HG02678 (cell line): ENCODE data around the gene DHX38.

ENCODE experiments used
- ATAC-seq: cut with Tn5 transposase; IDR thresholded peaks from one replicate; pipeline ENCODE4 v1.9.1; 2021; ENCODE audit warnings: mild to moderate bottlenecking, moderate library complexity; ENCODE audit not compliant: unreplicated experiment

DHX38 gene

GRCh38 chr16:72120026-72120425 lies 26.4 kb downstream of the DHX38 start:
- ATAC-seq = no peak

- no peak for ATAC-seq
These were observed 28.7 kb downstream of the DHX38 start for GRCh38 chr16:72122308-72122707.

- no peak for ATAC-seq
These were observed 29.3 kb downstream of the DHX38 start for GRCh38 chr16:72122916-72123315.

GRCh38 chr16:72123426-72123825 lies 29.8 kb downstream of the DHX38 start:
- no peak for ATAC-seq

- no peak for ATAC-seq
These were observed 30.5 kb downstream of the DHX38 start for GRCh38 chr16:72124148-72124547.

- ATAC-seq = peak; percentile 72
These were observed 31.4 kb downstream of the DHX38 start for GRCh38 chr16:72124761-72125634.

GRCh38 chr16:72125635-72126428 lies 32.2 kb downstream of the DHX38 start:
- no peak for ATAC-seq

- ATAC-seq = no peak
These were observed 32.8 kb downstream of the DHX38 start for GRCh38 chr16:72126429-72126765.

- ATAC-seq = no peak
These were observed 35.1 kb downstream of the DHX38 start for GRCh38 chr16:72128701-72129100.

GRCh38 chr16:72129976-72130656 lies 36.5 kb downstream of the DHX38 start:
- ATAC-seq = no peak

- ATAC-seq = no peak
These were observed 37.4 kb downstream of the DHX38 start for GRCh38 chr16:72131036-72131435.

GRCh38 chr16:72132726-72133125 lies 39.1 kb downstream of the DHX38 start:
- no peak for ATAC-seq

- ATAC-seq = no peak
These were observed 40.9 kb downstream of the DHX38 start for GRCh38 chr16:72134507-72134906.

- ATAC-seq = no peak
These were observed 43.9 kb downstream of the DHX38 start for GRCh38 chr16:72137380-72138063.

GRCh38 chr16:72138064-72138572 lies 44.5 kb downstream of the DHX38 start:
- ATAC-seq = no peak

GRCh38 chr16:72139908-72140307 lies 46.3 kb downstream of the DHX38 start:
- ATAC-seq = no peak

GRCh38 chr16:72142476-72142875 lies 48.8 kb downstream of the DHX38 start:
- no peak for ATAC-seq

- ATAC-seq = no peak
These were observed 56.2 kb downstream of the DHX38 start for GRCh38 chr16:72149676-72150464.

- no peak for ATAC-seq
These were observed 65.7 kb downstream of the DHX38 start for GRCh38 chr16:72159386-72159785.

GRCh38 chr16:72159801-72160200 lies 66.2 kb downstream of the DHX38 start:
- ATAC-seq = no peak
